ENCODE results near the gene DNAJC4.

The DNAJC4 gene

DNA sequence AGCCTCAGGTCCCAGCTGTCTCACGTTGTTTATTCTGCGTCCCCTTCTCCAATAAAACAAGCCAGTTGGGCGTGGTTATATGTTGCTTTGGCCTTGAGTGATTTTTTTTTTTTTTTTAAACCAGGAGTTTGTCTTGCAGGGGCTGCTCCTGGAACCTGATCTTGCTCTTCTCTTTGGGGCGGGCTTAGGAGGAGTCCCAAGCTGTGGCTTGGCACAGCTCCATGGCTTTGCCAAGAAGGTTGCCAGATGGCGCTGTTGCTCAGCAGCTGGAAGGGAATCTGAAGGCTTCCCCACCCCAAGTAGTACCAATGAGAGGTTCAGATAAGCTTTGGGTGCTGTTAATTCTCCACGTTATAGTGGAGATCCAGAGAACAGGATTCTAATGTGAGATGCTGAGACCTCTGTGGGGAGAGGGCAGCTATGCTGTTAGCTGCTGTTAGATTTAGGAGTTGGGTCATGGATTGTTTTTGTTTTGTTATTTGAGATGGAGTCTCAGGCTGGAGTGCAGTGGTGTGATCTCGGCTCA is 25.8 kb upstream of the DNAJC4 start:
- peaks cover 32% of the 10 kb centered on the region for H3K4me1 Mint-ChIP-seq
- peak overlapping the region; percentile 78 for H3K4me3 Mint-ChIP-seq
- no peaks in the 10 kb centered on the region for H3K9me3 Mint-ChIP-seq
- H3K27me3 Mint-ChIP-seq = no peaks in the 10 kb centered on the region
- peaks cover 19% of the 10 kb centered on the region for H3K36me3 Mint-ChIP-seq
- peak overlapping the region; percentile 92 for H3K27ac Mint-ChIP-seq

GRCh38 chr11:64206457-64207255 is 23.7 kb upstream of the DNAJC4 start, which contains the start of gene FERMT3:
TSS of gene FERMT3 (plus strand) at chr11:64206721. CDS start at chr11:64207365, 644 bp downstream.
- Mint-ChIP-seq H3K36me3 (peaks cover 19% of the 10 kb centered on the region), H3K4me3 (peak within 1 kb of the TSS; percentile 93), H3K4me1 (peaks cover 35% of the 10 kb centered on the region)

DNA sequence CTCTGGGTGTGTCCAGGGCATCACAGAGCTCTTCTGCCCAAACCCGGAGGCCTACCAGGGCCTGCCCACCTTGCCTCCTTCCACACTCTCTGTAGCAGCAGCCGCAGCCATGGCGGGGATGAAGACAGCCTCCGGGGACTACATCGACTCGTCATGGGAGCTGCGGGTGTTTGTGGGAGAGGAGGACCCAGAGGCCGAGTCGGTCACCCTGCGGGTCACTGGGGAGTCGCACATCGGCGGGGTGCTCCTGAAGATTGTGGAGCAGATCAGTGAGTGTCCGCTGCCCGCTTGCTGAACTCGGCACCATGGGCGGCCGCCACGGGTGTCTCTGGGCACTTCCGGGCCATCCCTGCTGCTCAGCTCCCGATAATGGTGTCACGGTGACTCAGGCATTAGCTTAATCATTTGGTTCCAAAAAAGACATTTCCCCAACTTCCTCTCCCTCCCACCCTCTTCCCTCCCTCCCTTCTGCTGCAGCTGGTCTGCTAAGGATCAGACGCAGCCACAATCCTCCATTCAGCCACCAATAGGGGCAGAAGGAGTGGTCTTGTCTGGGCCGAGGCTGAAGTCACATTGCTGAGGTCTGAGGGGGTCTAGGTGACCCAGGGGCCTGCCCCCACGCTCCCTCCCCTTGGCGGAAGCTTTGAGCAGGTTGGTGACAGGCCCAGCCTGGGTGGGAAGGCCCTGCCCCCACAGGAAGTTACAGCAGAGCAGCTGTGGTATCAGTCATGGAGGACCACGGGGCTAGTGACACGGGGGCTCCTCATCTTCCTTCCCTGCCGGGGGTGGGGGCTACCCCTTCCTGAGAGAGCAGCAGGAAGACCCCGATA is 22.9 kb upstream of the DNAJC4 start:
- Mint-ChIP-seq H3K4me3 (peak overlapping the region; percentile 93), H3K9me3 (no peaks in the 10 kb centered on the region), H3K4me1 (peaks cover 39% of the 10 kb centered on the region), H3K27me3 (no peaks in the 10 kb centered on the region), H3K36me3 (peaks cover 20% of the 10 kb centered on the region), H3K27ac (peak overlapping the region; percentile 94)

More at GRCh38 chr11:64206457-64207255, 23.7 kb upstream of the DNAJC4 start, which contains the start of gene FERMT3:
- H3K27me3 Mint-ChIP-seq = no peaks in the 10 kb centered on the region
- H3K27ac Mint-ChIP-seq = peak within 1 kb of the TSS; percentile 94
- H3K9me3 Mint-ChIP-seq = no peaks in the 10 kb centered on the region

GRCh38 chr11:64208086-64208795 is 22.1 kb upstream of the DNAJC4 start:
- H3K9me3 Mint-ChIP-seq = no peaks in the 10 kb centered on the region
- no peaks in the 10 kb centered on the region for H3K27me3 Mint-ChIP-seq
- peak overlapping the region; percentile 94 for H3K27ac Mint-ChIP-seq
- peak overlapping the region; percentile 93 for H3K4me3 Mint-ChIP-seq
- peaks cover 43% of the 10 kb centered on the region for H3K4me1 Mint-ChIP-seq
- peaks cover 20% of the 10 kb centered on the region for H3K36me3 Mint-ChIP-seq

- Mint-ChIP-seq H3K27ac (peak overlapping the region; percentile 88), H3K4me1 (peaks cover 41% of the 10 kb centered on the region), H3K27me3 (no peaks in the 10 kb centered on the region), H3K4me3 (peak overlapping the region; percentile 93), H3K36me3 (peaks cover 21% of the 10 kb centered on the region), H3K9me3 (no peaks in the 10 kb centered on the region)
These were observed 21.4 kb upstream of the DNAJC4 start for GRCh38 chr11:64208796-64209562.

DNA sequence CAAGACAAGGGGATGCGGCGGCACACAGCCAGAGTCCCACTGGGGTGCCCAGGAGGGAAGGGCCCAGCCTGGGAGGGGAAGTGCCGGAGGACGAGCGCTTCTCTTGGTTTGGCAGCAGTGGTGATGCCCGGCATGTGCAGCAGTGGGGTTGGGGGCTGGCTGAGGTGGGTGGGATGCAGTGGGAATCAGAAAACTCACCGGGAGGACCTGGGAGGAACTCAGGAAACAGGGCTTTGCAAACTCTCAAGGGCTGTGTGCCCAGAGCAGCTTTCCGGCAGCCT is 20.8 kb upstream of the DNAJC4 start:
- Mint-ChIP-seq H3K4me3 (peak overlapping the region; percentile 4), H3K9me3 (no peaks in the 10 kb centered on the region), H3K27me3 (no peaks in the 10 kb centered on the region), H3K27ac (peak overlapping the region; percentile 88), H3K4me1 (peaks cover 36% of the 10 kb centered on the region), H3K36me3 (peaks cover 18% of the 10 kb centered on the region)

DNA sequence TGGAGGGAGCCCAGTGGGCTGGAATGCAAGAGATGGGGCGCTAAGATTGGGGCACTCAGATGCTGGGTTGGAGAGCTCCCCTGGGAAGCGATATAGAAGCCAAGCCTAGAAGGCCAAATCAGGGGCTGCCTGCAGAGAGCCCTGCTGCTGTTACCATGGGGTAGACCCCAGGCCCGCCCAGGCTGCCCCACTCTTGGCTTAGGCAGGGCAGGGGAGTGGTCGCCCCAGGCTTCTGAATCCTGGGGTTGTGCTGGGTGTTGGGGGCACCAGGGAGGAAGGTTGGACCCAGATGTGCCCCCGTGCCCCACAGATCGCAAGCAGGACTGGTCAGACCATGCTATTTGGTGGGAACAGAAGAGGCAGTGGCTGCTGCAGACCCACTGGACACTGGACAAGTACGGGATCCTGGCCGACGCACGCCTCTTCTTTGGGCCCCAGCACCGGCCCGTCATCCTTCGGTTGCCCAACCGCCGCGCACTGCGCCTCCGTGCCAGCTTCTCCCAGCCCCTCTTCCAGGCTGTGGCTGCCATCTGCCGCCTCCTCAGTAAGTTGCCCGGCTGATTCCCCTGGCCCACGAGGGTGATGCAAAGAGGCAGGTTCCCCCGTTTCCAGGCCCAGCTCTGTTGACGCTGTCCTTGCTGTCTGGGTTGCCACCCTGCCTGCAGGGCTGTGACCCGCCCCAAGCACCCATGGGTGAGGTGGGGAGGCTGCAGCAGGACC is 19.9 kb upstream of the DNAJC4 start:
- Mint-ChIP-seq H3K4me3 (no peak overlapping the region), H3K9me3 (no peaks in the 10 kb centered on the region), H3K27ac (no peak overlapping the region), H3K36me3 (peaks cover 20% of the 10 kb centered on the region), H3K27me3 (no peaks in the 10 kb centered on the region), H3K4me1 (peaks cover 38% of the 10 kb centered on the region)

DNA sequence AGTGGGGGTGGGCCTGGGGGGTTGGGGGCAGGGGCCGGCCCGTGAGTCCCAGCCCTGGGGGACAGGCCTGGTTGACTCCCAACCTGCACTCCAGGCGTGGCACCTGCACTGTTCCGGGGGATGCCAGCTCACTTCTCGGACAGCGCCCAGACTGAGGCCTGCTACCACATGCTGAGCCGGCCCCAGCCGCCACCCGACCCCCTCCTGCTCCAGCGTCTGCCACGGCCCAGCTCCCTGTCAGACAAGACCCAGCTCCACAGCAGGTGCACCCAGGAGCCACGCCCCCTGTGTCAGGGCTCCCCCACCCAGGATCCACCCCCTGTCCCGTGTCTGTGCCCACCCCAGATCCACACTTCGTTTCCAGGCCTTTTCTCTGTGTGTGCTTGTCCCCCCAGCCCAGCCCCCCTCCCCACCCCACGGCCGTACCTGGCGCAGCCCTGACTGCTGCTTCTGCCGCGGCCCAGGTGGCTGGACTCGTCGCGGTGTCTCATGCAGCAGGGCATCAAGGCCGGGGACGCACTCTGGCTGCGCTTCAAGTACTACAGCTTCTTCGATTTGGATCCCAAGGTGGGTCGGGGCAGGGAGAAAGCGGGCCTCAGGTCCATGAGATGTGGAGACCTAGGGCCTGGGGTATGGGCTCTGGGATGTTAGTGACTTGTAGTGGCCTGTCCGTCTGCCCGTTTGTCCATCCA is 19.0 kb upstream of the DNAJC4 start:
- H3K9me3 Mint-ChIP-seq = no peaks in the 10 kb centered on the region
- no peaks in the 10 kb centered on the region for H3K27me3 Mint-ChIP-seq
- peak overlapping the region; percentile 59 for H3K27ac Mint-ChIP-seq
- H3K4me3 Mint-ChIP-seq = no peak overlapping the region
- H3K36me3 Mint-ChIP-seq = peaks cover 20% of the 10 kb centered on the region
- peaks cover 32% of the 10 kb centered on the region for H3K4me1 Mint-ChIP-seq

- Mint-ChIP-seq H3K4me3 (no peak overlapping the region), H3K27ac (no peak overlapping the region), H3K27me3 (no peaks in the 10 kb centered on the region), H3K9me3 (no peaks in the 10 kb centered on the region), H3K4me1 (peaks cover 27% of the 10 kb centered on the region), H3K36me3 (peaks cover 15% of the 10 kb centered on the region)
These were observed 13.5 kb upstream of the DNAJC4 start for GRCh38 chr11:64216879-64217278.

GRCh38 chr11:64218628-64219353 is 11.6 kb upstream of the DNAJC4 start:
- Mint-ChIP-seq H3K4me1 (peaks cover 15% of the 10 kb centered on the region), H3K27ac (peak overlapping the region; percentile 19), H3K4me3 (no peak overlapping the region)

DNA sequence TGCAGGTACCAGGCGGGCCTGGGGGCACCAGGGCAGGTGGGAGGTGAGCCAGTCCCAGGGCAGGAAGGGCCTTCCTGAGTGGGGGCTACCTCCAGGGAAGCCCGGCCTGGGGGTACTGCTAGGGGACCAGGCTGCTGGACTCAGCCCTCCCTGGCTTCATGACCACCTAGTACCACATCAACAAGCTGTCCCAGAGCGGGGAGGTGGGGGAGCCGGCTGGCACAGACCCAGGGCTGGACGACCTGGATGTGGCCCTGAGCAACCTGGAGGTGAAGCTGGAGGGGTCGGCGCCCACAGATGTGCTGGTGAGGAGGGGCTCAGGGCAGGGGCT is 11.0 kb upstream of the DNAJC4 start:
- no peaks in the 10 kb centered on the region for H3K9me3 Mint-ChIP-seq
- H3K4me3 Mint-ChIP-seq = no peak overlapping the region
- H3K36me3 Mint-ChIP-seq = peaks cover 8% of the 10 kb centered on the region
- peaks cover 13% of the 10 kb centered on the region for H3K4me1 Mint-ChIP-seq
- no peaks in the 10 kb centered on the region for H3K27me3 Mint-ChIP-seq
- no peak overlapping the region for H3K27ac Mint-ChIP-seq

More at GRCh38 chr11:64218628-64219353, 11.6 kb upstream of the DNAJC4 start:
- Mint-ChIP-seq H3K36me3 (peaks cover 10% of the 10 kb centered on the region), H3K9me3 (no peaks in the 10 kb centered on the region), H3K27me3 (no peaks in the 10 kb centered on the region)

GRCh38 chr11:64219755-64220154 is 10.6 kb upstream of the DNAJC4 start:
- peaks cover 15% of the 10 kb centered on the region for H3K4me1 Mint-ChIP-seq
- H3K27me3 Mint-ChIP-seq = no peaks in the 10 kb centered on the region
- no peaks in the 10 kb centered on the region for H3K9me3 Mint-ChIP-seq
- no peak overlapping the region for H3K27ac Mint-ChIP-seq
- peaks cover 8% of the 10 kb centered on the region for H3K36me3 Mint-ChIP-seq
- no peak overlapping the region for H3K4me3 Mint-ChIP-seq

DNA sequence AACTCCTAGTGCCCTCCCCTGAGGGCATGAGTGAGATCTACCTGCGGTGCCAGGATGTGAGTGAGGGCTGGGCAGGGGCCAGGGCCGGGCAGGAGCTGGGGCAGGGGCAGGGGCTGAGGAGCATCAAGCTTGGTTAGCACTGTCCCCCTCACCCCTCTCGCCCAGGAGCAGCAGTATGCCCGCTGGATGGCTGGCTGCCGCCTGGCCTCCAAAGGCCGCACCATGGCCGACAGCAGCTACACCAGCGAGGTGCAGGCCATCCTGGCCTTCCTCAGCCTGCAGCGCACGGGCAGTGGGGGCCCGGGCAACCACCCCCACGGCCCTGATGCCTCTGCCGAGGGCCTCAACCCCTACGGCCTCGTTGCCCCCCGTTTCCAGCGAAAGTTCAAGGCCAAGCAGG is 10.1 kb upstream of the DNAJC4 start:
- H3K27me3 Mint-ChIP-seq = no peaks in the 10 kb centered on the region
- H3K9me3 Mint-ChIP-seq = no peaks in the 10 kb centered on the region
- H3K27ac Mint-ChIP-seq = no peak overlapping the region
- peaks cover 4% of the 10 kb centered on the region for H3K36me3 Mint-ChIP-seq
- H3K4me3 Mint-ChIP-seq = no peak overlapping the region
- peaks cover 15% of the 10 kb centered on the region for H3K4me1 Mint-ChIP-seq

All from activated naive CD4-positive, alpha-beta T cell treated with anti-CD3 and anti-CD28 coated beads, Interleukin-2, amount 50 U/mL, for 24 hours (primary cell).